GM21381 (cell line): Measurements from ENCODE around the gene ADGRL3.
"Not testable (repeated sequence)": the region's sequence is repeated elsewhere in the genome, so short reads cannot be mapped to it uniquely, and the experiment has no call there.

Experiments
- ATAC-seq: cut with Tn5 transposase; IDR thresholded peaks from one replicate; pipeline ENCODE4 v1.9.1; 2021; ENCODE audit warnings: mild to moderate bottlenecking, moderate library complexity; ENCODE audit not compliant: unreplicated experiment

ADGRL3 gene

GRCh38 chr4:61924131-61924530, 724.0 kb downstream of the ADGRL3 start:
- ATAC-seq: no peak

DNA sequence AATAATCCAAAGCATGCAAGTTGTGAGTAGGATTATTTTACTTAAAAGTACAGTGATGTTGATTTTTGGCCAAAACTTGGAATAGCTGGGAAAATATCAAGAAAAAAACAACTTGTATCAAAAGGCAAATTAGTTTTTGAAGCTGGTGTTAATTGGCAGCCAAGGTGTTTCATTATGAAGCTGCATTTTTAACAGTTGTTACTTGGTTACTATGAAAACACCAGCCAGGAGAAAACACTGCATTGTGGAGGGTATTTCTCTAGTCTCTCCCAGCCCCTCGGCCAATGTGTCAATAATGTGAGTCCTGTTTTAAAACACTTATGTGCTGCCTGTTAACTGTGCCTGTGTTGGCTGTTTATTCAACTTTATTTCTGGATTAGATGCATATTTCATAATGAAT, 733.4 kb downstream of the ADGRL3 start:
- no peak for ATAC-seq

GRCh38 chr4:61934198-61934597, 734.1 kb downstream of the ADGRL3 start:
- no peak for ATAC-seq

DNA sequence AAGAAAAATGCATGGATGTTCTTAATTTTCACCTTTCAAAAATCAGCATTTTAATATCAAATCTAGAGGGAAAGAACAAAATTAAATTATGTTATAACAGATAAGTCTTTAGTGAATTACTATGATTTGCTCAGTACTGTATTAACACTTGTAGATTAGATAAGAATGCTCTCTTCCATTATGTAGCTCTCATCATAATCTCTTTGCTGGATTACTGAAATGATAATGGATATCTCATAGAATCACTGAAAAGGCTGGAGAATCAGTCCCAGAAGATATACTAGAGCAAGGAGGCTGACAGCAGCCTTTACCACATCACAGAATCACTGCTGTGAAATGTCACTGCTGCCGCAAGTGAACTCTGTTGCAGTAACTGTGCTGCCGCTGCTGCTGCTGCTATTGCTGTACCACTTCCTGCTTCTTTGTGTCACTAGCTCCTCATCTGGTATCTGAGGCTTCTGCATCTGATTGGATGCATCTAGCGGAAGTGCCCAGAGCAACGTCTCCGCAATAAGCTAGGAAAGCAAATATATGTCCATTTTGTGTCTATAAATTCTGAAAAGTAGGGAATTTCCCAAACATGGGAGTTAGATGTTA, 738.2 kb downstream of the ADGRL3 start:
- no peak for ATAC-seq

GRCh38 chr4:61950625-61951024, 750.5 kb downstream of the ADGRL3 start:
- ATAC-seq: no peak

GRCh38 chr4:61953386-61953785, 753.3 kb downstream of the ADGRL3 start:
- no peak for ATAC-seq

- ATAC-seq: no peak
Measured at GRCh38 chr4:61958591-61958990, 758.5 kb downstream of the ADGRL3 start.

GRCh38 chr4:61959087-61959486, 759.0 kb downstream of the ADGRL3 start:
- ATAC-seq: no peak

GRCh38 chr4:61984260-61984909, 784.3 kb downstream of the ADGRL3 start:
- ATAC-seq: no peak

- ATAC-seq: no peak
Measured at GRCh38 chr4:61985426-61985825, 785.3 kb downstream of the ADGRL3 start.

DNA sequence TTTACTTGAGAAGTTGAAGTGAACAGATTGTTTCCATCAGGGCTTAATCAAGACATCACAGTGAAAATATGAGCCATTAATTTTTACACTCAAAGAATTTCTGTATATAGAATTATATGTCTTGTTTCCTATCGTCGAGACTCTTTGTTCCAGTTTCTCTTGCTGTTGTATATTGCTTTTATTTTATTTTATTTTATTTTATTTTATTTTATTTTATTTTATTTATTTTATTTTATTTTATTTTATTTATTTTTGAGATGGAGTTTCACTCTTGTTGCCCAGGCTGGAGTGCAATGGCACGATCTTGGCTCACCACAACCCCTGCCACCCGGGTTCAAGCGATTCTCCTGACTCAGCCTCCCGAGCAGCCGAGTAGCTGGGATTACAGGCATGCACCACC, 786.8 kb downstream of the ADGRL3 start:
- not testable (repeated sequence) for ATAC-seq

DNA sequence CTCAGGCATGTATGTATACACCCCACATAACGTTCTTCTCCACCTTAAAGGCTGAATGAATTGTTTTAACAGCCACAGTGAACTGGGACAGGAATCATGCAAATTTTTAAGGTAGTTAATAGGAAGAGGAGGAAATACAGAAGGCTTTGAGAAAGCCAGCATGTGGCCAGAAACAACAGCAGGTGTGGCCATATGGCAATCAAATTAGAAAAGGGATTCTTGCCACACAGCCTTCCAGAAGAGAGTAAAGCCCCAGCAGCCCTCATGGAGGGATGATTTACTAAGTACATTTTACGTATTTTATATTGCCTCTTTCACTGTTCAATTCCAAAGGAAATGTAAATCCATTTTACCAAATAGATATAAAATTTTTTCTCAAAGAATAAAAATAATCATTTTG, 792.2 kb downstream of the ADGRL3 start:
- ATAC-seq: no peak

- ATAC-seq: no peak
Measured at GRCh38 chr4:61994036-61994435, 793.9 kb downstream of the ADGRL3 start.

GRCh38 chr4:61995717-61996340, 795.7 kb downstream of the ADGRL3 start:
- ATAC-seq: no peak

DNA sequence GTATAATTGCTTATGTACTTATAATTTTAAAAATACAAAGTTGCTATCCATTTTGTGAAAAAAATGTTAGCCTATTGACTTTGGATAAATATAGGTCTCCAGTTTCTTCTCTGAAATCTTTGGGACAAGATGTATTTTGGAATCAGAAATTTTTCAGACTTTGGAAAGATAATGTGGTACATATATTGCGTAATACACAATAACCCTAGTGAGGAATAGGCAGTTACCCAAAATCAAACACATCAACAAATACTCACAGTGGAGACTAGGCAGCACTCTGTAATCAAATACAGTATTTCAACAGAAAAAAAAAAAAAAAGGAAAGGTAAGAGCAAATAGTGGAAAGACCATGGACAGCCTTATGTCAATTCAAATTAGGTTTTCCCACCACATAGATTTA, 796.8 kb downstream of the ADGRL3 start:
- no peak for ATAC-seq

GRCh38 chr4:61997831-61998230, 797.7 kb downstream of the ADGRL3 start:
- no peak for ATAC-seq

GRCh38 chr4:62003695-62004094, 803.6 kb downstream of the ADGRL3 start:
- no peak for ATAC-seq

DNA sequence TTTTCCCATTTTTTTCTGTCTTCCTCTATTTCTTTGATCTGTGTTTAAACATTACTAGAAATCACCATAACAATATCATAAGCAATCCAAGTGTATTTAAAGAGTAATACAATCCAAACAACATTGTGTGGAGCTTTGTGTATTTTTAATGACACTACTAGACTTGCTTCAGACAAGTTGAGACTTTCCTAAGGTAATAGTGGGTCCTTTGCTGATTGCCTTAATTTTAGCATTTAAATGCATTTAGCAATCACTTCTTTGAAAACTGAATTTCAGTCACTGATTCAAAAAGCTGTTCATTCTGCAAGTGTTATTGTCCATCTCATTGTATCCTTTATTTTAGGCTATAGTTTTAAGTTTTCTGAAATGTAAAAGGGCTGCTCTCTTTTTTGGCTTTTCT, 804.8 kb downstream of the ADGRL3 start:
- no peak for ATAC-seq

DNA sequence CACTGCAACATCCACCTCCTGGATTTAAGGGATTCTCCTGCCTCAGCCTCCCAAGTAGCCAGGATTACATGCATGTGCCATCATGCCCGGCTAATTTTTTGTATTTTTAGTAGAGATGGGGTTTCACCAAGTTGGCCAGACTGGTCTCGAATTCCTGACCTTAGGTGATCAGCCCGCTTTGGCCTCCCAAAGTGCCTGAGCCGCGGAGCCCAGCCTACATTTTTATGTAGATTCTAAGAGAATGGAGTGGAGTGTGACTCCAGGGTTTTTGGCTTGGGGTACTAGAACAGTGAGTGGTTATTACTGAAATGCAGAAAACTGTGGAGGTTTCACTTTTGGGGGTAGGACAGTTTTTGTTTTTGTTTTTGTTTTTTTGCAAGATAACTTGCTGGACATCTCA, 806.0 kb downstream of the ADGRL3 start:
- ATAC-seq: no peak

- no peak for ATAC-seq
Measured at GRCh38 chr4:62015043-62015739, 815.1 kb downstream of the ADGRL3 start.

DNA sequence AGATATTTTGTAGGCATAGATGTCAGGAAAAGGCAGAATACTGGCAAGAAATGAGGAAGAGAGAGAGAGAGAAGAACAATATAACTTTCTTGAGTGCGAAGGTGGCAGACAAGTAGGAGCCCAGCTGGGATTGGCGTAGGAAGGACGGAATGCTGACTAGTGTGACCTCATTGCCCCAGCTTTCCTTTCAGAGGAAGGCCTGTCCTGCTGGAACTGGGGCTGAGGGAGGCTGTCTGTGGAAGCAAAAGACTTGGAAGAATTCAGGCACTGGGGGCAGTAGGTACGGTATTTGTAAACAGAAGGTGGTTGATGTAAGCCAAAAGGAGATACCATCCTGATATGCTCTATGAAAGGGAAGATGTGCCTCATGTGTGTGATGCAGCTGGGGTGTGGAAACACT, 818.4 kb downstream of the ADGRL3 start:
- no peak for ATAC-seq

- ATAC-seq: no peak
Measured at GRCh38 chr4:62023633-62024032, 823.5 kb downstream of the ADGRL3 start.
